MM.1S (cell line): Measurements from ENCODE around the gene AMMECR1L.

Experiments used
- DNase-seq: peaks from one replicate; pipeline ENCODE4 v3.0.0-alpha.2; 2015
- H2AFZ ChIP-seq: fragments of 300-600 bp; sonication (generic); 2 replicates; pipeline ENCODE4 v1.6.0; 2016; ENCODE audit warnings: antibody characterized with exemption, low read length
- H3F3A ChIP-seq: fragments of 300-600 bp; sonication (generic); 2 replicates; pipeline ENCODE4 v1.6.1; 2016; ENCODE audit warnings: mild to moderate bottlenecking, antibody characterized with exemption, low read length, moderate library complexity, mixed read lengths; ENCODE audit not compliant: insufficient read depth
- H3K27ac ChIP-seq: fragments of 300-600 bp; sonication (generic); 2 replicates; pipeline ENCODE4 v1.5.1; 2016; ENCODE audit warnings: mild to moderate bottlenecking, low read length
- H3K27me3 ChIP-seq: fragments of 300-600 bp; sonication (generic); replicated peaks from 2 replicates; pipeline ENCODE4 v1.6.0; 2016; ENCODE audit warnings: low read length; ENCODE audit not compliant: insufficient read depth
- H3K36me3 ChIP-seq: fragments of 300-600 bp; sonication (generic); replicated peaks from 2 replicates; pipeline ENCODE4 v1.6.1; 2016; ENCODE audit warnings: mild to moderate bottlenecking, low read length, mixed read lengths; ENCODE audit not compliant: insufficient read depth
- H3K4me1 ChIP-seq: fragments of 300-600 bp; sonication (generic); 2 replicates; pipeline ENCODE4 v1.6.1; 2016; ENCODE audit warnings: low read length, mixed read lengths
- H3K4me2 ChIP-seq: fragments of 300-600 bp; sonication (generic); 2 replicates; pipeline ENCODE4 v1.6.0; 2016; ENCODE audit warnings: low read depth, low read length
- H3K4me3 ChIP-seq: fragments of 300-600 bp; sonication (generic); 2 replicates; pipeline ENCODE4 v1.5.1; 2016; ENCODE audit warnings: low read length, mixed read lengths
- H3K79me2 ChIP-seq: fragments of 300-600 bp; sonication (generic); 2 replicates; pipeline ENCODE4 v1.6.1; 2016; ENCODE audit warnings: mixed run types, low read length, mixed read lengths
- H3K9ac ChIP-seq: fragments of 300-600 bp; sonication (generic); 2 replicates; pipeline ENCODE4 v1.6.1; 2016; ENCODE audit warnings: low read length, mixed read lengths
- H3K9me2 ChIP-seq: fragments of 300-600 bp; sonication (generic); replicated peaks from 2 replicates; pipeline ENCODE4 v1.6.1; 2016; ENCODE audit warnings: mild to moderate bottlenecking, low read length, mixed read lengths; ENCODE audit not compliant: insufficient read depth
- H3K9me3 ChIP-seq: fragments of 300-600 bp; sonication (generic); replicated peaks from 2 replicates; pipeline ENCODE4 v1.6.1; 2016; ENCODE audit warnings: mild to moderate bottlenecking, low read length, mixed read lengths; ENCODE audit not compliant: insufficient read depth
- H4K20me1 ChIP-seq: fragments of 300-600 bp; sonication (generic); 2 replicates; pipeline ENCODE4 v1.6.1; 2016; ENCODE audit warnings: mild to moderate bottlenecking, low read length, moderate library complexity, mixed read lengths; ENCODE audit not compliant: insufficient read depth
- CTCF ChIP-seq: fragments of 300-600 bp; sonication (generic); IDR thresholded peaks from 2 replicates; pipeline ENCODE4 v1.5.1; 2016; ENCODE audit warnings: antibody characterized with exemption, low read length, mixed read lengths
- EZH2 ChIP-seq: fragments of 300-600 bp; sonication (generic); optimal IDR thresholded peaks from 2 replicates; pipeline ENCODE3; 2017; ENCODE audit warnings: low read depth, mild to moderate bottlenecking, antibody characterized with exemption, low read length, mixed read lengths
- EZH2phosphoT487 ChIP-seq: fragments of 300-600 bp; sonication (generic); IDR thresholded peaks from 2 replicates; pipeline ENCODE4 v1.6.1; 2018; ENCODE audit warnings: antibody characterized with exemption, low read length

The AMMECR1L gene

GRCh38 chr2:127865926-127866325, 19.8 kb downstream of the AMMECR1L start:
- H3K36me3 ChIP-seq: peaks cover 6% of the 10 kb centered on the region
- no peaks in the 10 kb centered on the region for H3K9me3 ChIP-seq
- no peaks in the 10 kb centered on the region for H3K27me3 ChIP-seq
- no peak for TF ChIP-seq EZH2
- no peak for TF ChIP-seq CTCF
- TF ChIP-seq EZH2phosphoT487: no peak
- H3F3A ChIP-seq: no peaks in the 10 kb centered on the region; the same call in 1 of the 2 replicates
- no peak overlapping the region for H3K4me3 ChIP-seq
- H3K9me2 ChIP-seq: no peaks in the 10 kb centered on the region
- H4K20me1 ChIP-seq: no peaks in the 10 kb centered on the region
- no peak for DNase-seq
- H2AFZ ChIP-seq: no peak overlapping the region
- H3K4me2 ChIP-seq: no peak overlapping the region
- no peak overlapping the region for H3K27ac ChIP-seq
- no peak overlapping the region for H3K9ac ChIP-seq
- H3K79me2 ChIP-seq: peaks cover 6% of the 10 kb centered on the region; the same call in 1 of the 2 replicates
- no peaks in the 10 kb centered on the region for H3K4me1 ChIP-seq

GRCh38 chr2:127864877-127865276, 20.9 kb downstream of the AMMECR1L start:
- no peak overlapping the region for H3K27ac ChIP-seq
- H3K27me3 ChIP-seq: no peaks in the 10 kb centered on the region
- no peak overlapping the region for H3K4me2 ChIP-seq
- no peak for TF ChIP-seq CTCF
- no peak for TF ChIP-seq EZH2phosphoT487
- no peak overlapping the region for H2AFZ ChIP-seq
- no peaks in the 10 kb centered on the region for H3K9me2 ChIP-seq
- no peak overlapping the region for H3K9ac ChIP-seq
- no peak overlapping the region for H3K4me3 ChIP-seq
- H3K4me1 ChIP-seq: no peaks in the 10 kb centered on the region
- H3K79me2 ChIP-seq: no peaks in the 10 kb centered on the region
- H4K20me1 ChIP-seq: no peaks in the 10 kb centered on the region
- peaks cover 6% of the 10 kb centered on the region; the same call in 1 of the 2 replicates for H3F3A ChIP-seq
- H3K36me3 ChIP-seq: peaks cover 6% of the 10 kb centered on the region
- DNase-seq: no peak
- H3K9me3 ChIP-seq: no peaks in the 10 kb centered on the region

DNA sequence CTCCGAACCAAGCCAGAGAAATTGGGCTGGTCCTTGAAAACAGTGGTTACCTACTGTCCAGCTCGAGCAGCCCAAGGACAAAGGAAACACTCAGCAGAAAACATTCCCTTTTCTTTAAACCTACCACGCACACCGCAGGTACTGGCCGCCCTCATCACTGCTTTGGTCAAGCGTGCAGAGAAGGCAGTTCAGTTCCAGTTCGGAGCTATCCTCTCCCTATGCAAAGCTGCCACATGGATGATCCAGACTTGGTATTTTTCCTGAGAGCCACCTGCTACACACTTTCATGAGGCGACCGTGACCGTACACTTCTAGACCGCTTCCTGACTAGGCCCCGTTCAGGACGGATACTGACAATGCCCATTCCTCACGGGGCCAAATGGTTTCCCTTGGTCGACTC, 23.5 kb downstream of the AMMECR1L start:
- peaks cover 3% of the 10 kb centered on the region; the same call in 1 of the 2 replicates for H3K36me3 ChIP-seq
- H3K4me1 ChIP-seq: no peaks in the 10 kb centered on the region
- TF ChIP-seq EZH2: no peak
- TF ChIP-seq CTCF: no peak
- TF ChIP-seq EZH2phosphoT487: no peak
- no peak for DNase-seq
- H3K27me3 ChIP-seq: no peaks in the 10 kb centered on the region
- no peak overlapping the region for H3K4me2 ChIP-seq
- H3K27ac ChIP-seq: no peak overlapping the region
- no peaks in the 10 kb centered on the region for H3K9me3 ChIP-seq
- H3K79me2 ChIP-seq: peaks cover 7% of the 10 kb centered on the region
- no peak overlapping the region for H2AFZ ChIP-seq
- H3K9me2 ChIP-seq: no peaks in the 10 kb centered on the region
- H3K4me3 ChIP-seq: no peak overlapping the region
- H3F3A ChIP-seq: peaks cover 11% of the 10 kb centered on the region; the same call in 1 of the 2 replicates
- H3K9ac ChIP-seq: no peak overlapping the region
- H4K20me1 ChIP-seq: no peaks in the 10 kb centered on the region
